Adrenal gland (tissue), 12 donors: Measurements from ENCODE around the gene SNX20. TPM values are rescaled to one million over a fixed set of nuclear protein-coding genes. Genes with fewer than 3 reads are reported as not detected.

Experiments used
- DNase-seq, 7 donors: peaks; one replicate each; pipeline ENCODE4 v3.0.0-alpha.2; 2019 to 2020
- H3K27ac ChIP-seq, 5 donors: fragments of 200-600 bp; sonication (generic) in 4 of 5; 1 replicate in 3 of 5; 2 replicates in 2 of 5; pipeline versions ENCODE4 v1.5.1 to v1.8.0; 2016 to 2020; ENCODE audit warnings: mild to moderate bottlenecking in 1 of 5
- H3K27me3 ChIP-seq: fragments of 200-600 bp; 2 replicates; pipeline ENCODE4 v1.8.0; 2021
- H3K36me3 ChIP-seq, 2 donors: fragments of 200-600 bp; replicated peaks in 1 of 2; 1 replicate in 1 of 2; 2 replicates in 1 of 2; pipeline versions ENCODE4 v1.5.1 to v1.8.0; 2018 to 2022
- H3K4me1 ChIP-seq, 2 donors: fragments of 200-600 bp; replicated peaks in 1 of 2; 1 replicate in 1 of 2; 2 replicates in 1 of 2; pipeline versions ENCODE4 v1.5.1 to v1.8.0; 2018 to 2021
- H3K4me3 ChIP-seq, 4 donors: fragments of 200-600 bp; sonication (generic) in 3 of 4; one replicate each; pipeline ENCODE4 v1.5.1; 2016 to 2018
- H3K9me3 ChIP-seq, 3 donors: fragments of 200-600 bp; sonication (generic) in 1 of 3; replicated peaks in 1 of 3; 1 replicate in 2 of 3; 2 replicates in 1 of 3; pipeline versions ENCODE4 v1.5.1 to v1.8.0; 2016 to 2021
- CTCF ChIP-seq, 6 experiments: fragments of 450-650 bp in 4 of 6; fragments of 200-600 bp in 2 of 6; sonication (generic) in 1 of 6; IDR thresholded peaks; 1 replicate in 5 of 6; 2 replicates in 1 of 6; pipeline versions ENCODE4 v1.5.1 to v1.8.0; 2016 to 2021; ENCODE audit warnings: antibody characterized with exemption in 6 of 6, mild to moderate bottlenecking in 2 of 6, moderate library complexity in 1 of 6
- POLR2A ChIP-seq, 2 donors: fragments of 450-650 bp; IDR thresholded peaks; one replicate each; pipeline ENCODE4 v1.6.1; 2017; ENCODE audit warnings: antibody characterized with exemption in 2 of 2, mild to moderate bottlenecking in 2 of 2, moderate library complexity in 1 of 2
- WGBS, 4 donors: extraction: QIAGEN DNeasy Blood & Tissue Kit in 2 of 4; methylation state at CpG; one replicate each; pipeline versions ENCODE4 v1.1.5 to v1.1.7; 2013 to 2017; 5-methylcytosine and 5-hydroxymethylcytosine counted together
- intact Hi-C, 2 donors: fragments of 100-400 bp; cut with DNase I; formaldehyde crosslinking; loops; one replicate each; pipeline versions ENCODE4 v1.14.1 to v1.15.0; 2022 to 2023
- polyA plus RNA-seq, 3 donors: library from polyadenylated mRNA; stranded (reverse); fragments of 200-250 nt in 2 of 3; fragments of 350-450 nt in 1 of 3; fragmentation: Illumina TruSeq in 1 of 3; extraction: RNeasy Lipid Tissue Mini Kit (QIAGEN cat#74804) in 1 of 3; gene quantifications; one replicate each; pipeline ENCODE4 v1.2.3, GENCODE V29; 2013 to 2014
- total RNA-seq, 9 donors: library from RNA; depleted of rRNA in 4 of 9; stranded (reverse); fragments of >200 nt in 4 of 9; fragments of 120-200 nt in 1 of 9; fragmentation: NEBNext Ultra II Directional in 1 of 9; extraction: Animal tissue kit (Norgen Biotek cat#: 25700) in 1 of 9; gene quantifications; one replicate each; pipeline versions ENCODE4 v1.1.0 to v1.2.4, GENCODE V29; 2013 to 2023
- donor health status: healthy with polysubstance abuse.
- donor health status: Bipolar disorder and iron deficiency.
- donor health status: DM: yes; HTN: yes; CAD: no.
- donor health status: DM: no; HTN: no; CAD: no.
- donor health status: DM: no; HTN: no; CAD: no.
- donor health status: DM: yes; HTN: yes; CAD: no.

Gene SNX20
- total and polyA plus RNA-seq, 12 donors: 0.12 to 4.0 (median 2.6) TPM

- Histone ChIP-seq H3K36me3 (no peaks in the 10 kb centered on the region), H3K27me3 (no peaks in the 10 kb centered on the region), H3K27ac (no peak overlapping the region), H3K9me3 (no peaks in the 10 kb centered on the region), H3K4me1 (peaks cover 0 to under 1% of the 10 kb centered on the region in 2 donors), H3K4me3 (no peak overlapping the region)
- WGBS, 4 donors: 74 to 90% (median 82%) methylated on average over 5 of the region's 5 CpGs
- TF ChIP-seq POLR2A (IDR thresholded peaks at IDR 0.05): no peak
- no peak for TF ChIP-seq CTCF (IDR thresholded peaks at IDR 0.05)
- no peak for DNase-seq
- intact Hi-C loops: loop anchor here in 1 of 2 donors (5.0 kb wide), 1 partner anchor 288 kb away; no protein-coding TSS in a partner anchor
These were observed 21.3 kb downstream of the SNX20 start for GRCh38 chr16:50659806-50660205.

DNA sequence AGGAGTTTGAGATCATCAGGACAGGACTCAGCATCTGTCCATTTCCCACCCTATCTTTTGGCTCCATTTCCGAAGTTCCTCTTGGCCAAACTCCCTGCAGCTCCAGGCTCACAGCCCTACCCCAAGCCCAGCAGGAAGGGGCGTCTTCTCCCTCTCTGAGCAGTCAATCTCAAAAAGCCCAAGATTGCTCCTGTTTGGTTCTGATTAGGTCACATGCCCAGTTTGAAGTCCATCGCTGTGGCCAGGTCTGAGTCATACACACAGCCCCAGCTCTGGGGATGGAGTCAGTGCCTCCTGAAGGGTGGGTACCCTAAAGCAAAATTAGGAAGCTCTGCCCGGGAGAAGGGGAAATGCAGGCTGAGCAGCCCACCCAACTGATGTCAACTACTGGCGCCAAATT lies 23.9 kb downstream of the SNX20 start:
- 56 to 70% (median 65%) methylated on average over 3 to 5 of the region's 5 CpGs for WGBS, 4 donors
- H3K27ac ChIP-seq: no peak overlapping the region
- intact Hi-C loops: no loop called here
- H3K4me1 ChIP-seq: no peaks in the 10 kb centered on the region
- TF ChIP-seq CTCF (IDR thresholded peaks at IDR 0.05) (no peak), POLR2A (IDR thresholded peaks at IDR 0.05) (no peak)
- no peak overlapping the region for H3K4me3 ChIP-seq
- H3K36me3 ChIP-seq: no peaks in the 10 kb centered on the region
- peak in 1 of 7 donors; percentile 8 for DNase-seq
- H3K9me3 ChIP-seq: no peaks in the 10 kb centered on the region
- H3K27me3 ChIP-seq: no peaks in the 10 kb centered on the region

DNA sequence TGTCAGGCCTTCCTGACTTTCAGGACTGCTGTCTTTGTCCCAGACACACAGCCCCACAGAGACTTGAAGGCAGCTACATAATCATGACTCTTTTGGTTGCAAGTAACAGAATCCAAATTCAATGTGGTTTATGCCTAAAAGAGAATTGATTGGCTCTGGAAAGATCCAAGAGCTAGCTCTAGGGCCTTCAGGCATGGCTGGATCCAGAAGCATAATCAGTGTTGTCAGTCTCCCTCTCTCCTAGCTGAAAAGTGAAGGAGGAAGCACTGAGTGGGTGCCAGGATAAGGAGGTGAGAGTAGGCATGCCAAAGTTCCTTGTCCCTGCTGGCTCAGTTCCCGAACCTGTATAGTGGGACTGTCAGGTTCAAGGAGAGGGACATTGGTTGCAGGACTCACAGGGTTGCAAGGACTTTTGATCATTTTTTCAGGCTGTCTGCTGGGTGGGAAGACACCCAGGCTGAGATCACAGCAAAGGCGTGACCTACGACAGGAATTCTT lies 25.5 kb downstream of the SNX20 start:
- TF ChIP-seq POLR2A (IDR thresholded peaks at IDR 0.05): no peak
- TF ChIP-seq CTCF (IDR thresholded peaks at IDR 0.05): no peak

GRCh38 chr16:50653633-50654519 lies 27.2 kb downstream of the SNX20 start:
- Histone ChIP-seq H3K36me3 (no peaks in the 10 kb centered on the region), H3K9me3 (no peaks in the 10 kb centered on the region), H3K27me3 (no peaks in the 10 kb centered on the region), H3K27ac (no peak overlapping the region), H3K4me1 (no peaks in the 10 kb centered on the region), H3K4me3 (no peak overlapping the region)
- WGBS, 4 donors: 87 to 94% (median 89%) methylated on average over 8 to 11 of the region's 11 CpGs
- intact Hi-C loops: no loop called here
- no peak for DNase-seq
- TF ChIP-seq POLR2A (IDR thresholded peaks at IDR 0.05) (no peak), CTCF (IDR thresholded peaks at IDR 0.05) (no peak)

More for the DNA sequence above, 25.5 kb downstream of the SNX20 start:
- DNase-seq: no peak
- Histone ChIP-seq H3K27me3 (no peaks in the 10 kb centered on the region), H3K36me3 (no peaks in the 10 kb centered on the region), H3K4me3 (no peak overlapping the region), H3K4me1 (no peaks in the 10 kb centered on the region), H3K9me3 (no peaks in the 10 kb centered on the region), H3K27ac (no peak overlapping the region)
- WGBS, 4 donors: 88 to 100% (median 95%) methylated on average over 3 of the region's 3 CpGs
- intact Hi-C loops: no loop called here
